ENCODE results near the gene FAM78B. TPM values are rescaled to one million over a fixed set of nuclear protein-coding genes. Genes with fewer than 3 reads are reported as not detected.

FAM78B gene
- polyA plus RNA-seq, 3 donors = not detected

- Mint-ChIP-seq H3K4me1 (no peaks in the 10 kb centered on the region), H3K4me3 (no peak overlapping the region)
- intact Hi-C loops (cut with micrococcal nuclease) = no loop called here
Measured at GRCh38 chr1:166176416-166176815, 9.6 kb upstream of the FAM78B start.

GRCh38 chr1:166175032-166175431, 8.2 kb upstream of the FAM78B start:
- Histone ChIP-seq H3K36me3 (replicated peaks in 1 of 2; ENCODE audit: control insufficient read depth in 1 of 2, insufficient read depth in 2 of 2, low read length in 2 of 2) (no peaks in the 10 kb centered on the region), H3K9me3 (replicated peaks in 1 of 2; ENCODE audit: control insufficient read depth in 1 of 2, insufficient read depth in 1 of 2, low read length in 2 of 2) (no peaks in the 10 kb centered on the region), H3K4me3 (replicated peaks in 1 of 3; ENCODE audit: low read depth in 2 of 3, low read length in 3 of 3) (no peak overlapping the region), H3K4me2 (replicated peaks; ENCODE audit: extremely low read depth, low read length, poor library complexity, severe bottlenecking) (no peak overlapping the region), H3K79me2 (ENCODE audit: insufficient read depth, low read length) (no peaks in the 10 kb centered on the region), H3K4me1 (ENCODE audit: control insufficient read depth in 1 of 2, insufficient read depth in 2 of 2, low read length in 2 of 2) (no peaks in the 10 kb centered on the region), H3K9ac (ENCODE audit: insufficient read depth, low read length, poor library complexity, severe bottlenecking) (no peak overlapping the region), H4K20me1 (ENCODE audit: insufficient read depth, low read length) (no peaks in the 10 kb centered on the region), H2AFZ (ENCODE audit: insufficient read depth, low read depth, low read length, poor library complexity, severe bottlenecking) (no peak overlapping the region), H3K27ac (ENCODE audit: low read depth in 1 of 2, low read length in 2 of 2) (no peak overlapping the region), H3K27me3 (ENCODE audit: control insufficient read depth in 2 of 2, insufficient read depth in 2 of 2, low read length in 2 of 2) (peaks cover 0 to 7% of the 10 kb centered on the region in 2 donors)
- Mint-ChIP-seq H3K4me1 (no peaks in the 10 kb centered on the region), H3K27me3 (ENCODE audit: low read depth in 3 of 3) (peaks cover 3 to 9% (median 6%) of the 10 kb centered on the region in 3 donors), H3K4me3 (no peak overlapping the region), H3K36me3 (no peaks in the 10 kb centered on the region), H3K9me3 (peaks cover 0 to 2% (median 0%) of the 10 kb centered on the region in 7 donors), H3K27ac (no peak overlapping the region)
- DNase-seq = no peak
- intact Hi-C loops (cut with micrococcal nuclease) = no loop called here
- no peak for TF ChIP-seq CTCF (IDR thresholded peaks at IDR 0.05)

More at GRCh38 chr1:166176416-166176815, 9.6 kb upstream of the FAM78B start:
- no peaks in the 10 kb centered on the region for H3K79me2 ChIP-seq (ENCODE audit: insufficient read depth, low read length)
- no peak overlapping the region for H3K27ac ChIP-seq (ENCODE audit: low read depth in 1 of 2, low read length in 2 of 2)
- no CpG with 5 or more reads among the region's 2 CpGs for WGBS (ENCODE audit: insufficient coverage)
- no peaks in the 10 kb centered on the region for H3K36me3 Mint-ChIP-seq
- DNase-seq = no peak
- no peak for TF ChIP-seq CTCF (IDR thresholded peaks at IDR 0.05)
- H3K4me2 ChIP-seq (replicated peaks; ENCODE audit: extremely low read depth, low read length, poor library complexity, severe bottlenecking) = no peak overlapping the region
- peaks cover 0 to 4% (median 0%) of the 10 kb centered on the region in 7 donors for H3K9me3 Mint-ChIP-seq
- no peaks in the 10 kb centered on the region for H3K9me3 ChIP-seq (replicated peaks in 1 of 2; ENCODE audit: control insufficient read depth in 1 of 2, insufficient read depth in 1 of 2, low read length in 2 of 2)
- no peaks in the 10 kb centered on the region for H3K27me3 ChIP-seq (ENCODE audit: control insufficient read depth in 2 of 2, insufficient read depth in 2 of 2, low read length in 2 of 2)
- no peak overlapping the region for H2AFZ ChIP-seq (ENCODE audit: insufficient read depth, low read depth, low read length, poor library complexity, severe bottlenecking)
- no peak overlapping the region for H3K4me3 ChIP-seq (replicated peaks in 1 of 3; ENCODE audit: low read depth in 2 of 3, low read length in 3 of 3)
- no peaks in the 10 kb centered on the region for H3K4me1 ChIP-seq (ENCODE audit: control insufficient read depth in 1 of 2, insufficient read depth in 2 of 2, low read length in 2 of 2)
- H3K9ac ChIP-seq (ENCODE audit: insufficient read depth, low read length, poor library complexity, severe bottlenecking) = no peak overlapping the region
- no peak overlapping the region for H3K27ac Mint-ChIP-seq
- H3K27me3 Mint-ChIP-seq (ENCODE audit: low read depth in 3 of 3) = peaks cover 2 to 6% (median 3%) of the 10 kb centered on the region in 3 donors
- no peaks in the 10 kb centered on the region for H3K36me3 ChIP-seq (replicated peaks in 1 of 2; ENCODE audit: control insufficient read depth in 1 of 2, insufficient read depth in 2 of 2, low read length in 2 of 2)
- H4K20me1 ChIP-seq (ENCODE audit: insufficient read depth, low read length) = no peaks in the 10 kb centered on the region
